ENCODE results near the gene WFDC10B.
"Not testable (repeated sequence)": the region's sequence is repeated elsewhere in the genome, so short reads cannot be mapped to it uniquely, and the experiment has no call there.

Gene WFDC10B

GRCh38 chr20:45685896-45686295, 18.9 kb downstream of the WFDC10B start:
- no peak overlapping the region for H3K4me3 ChIP-seq (ENCODE audit: low read depth, low read length)
- TF ChIP-seq CTCF (IDR thresholded peaks at IDR 0.05; ENCODE audit: low read depth, low read length) = no peak

GRCh38 chr20:45679650-45680049, 25.2 kb downstream of the WFDC10B start:
- TF ChIP-seq CTCF (IDR thresholded peaks at IDR 0.05; ENCODE audit: low read depth, low read length) = no peak

GRCh38 chr20:45672765-45673164, 32.1 kb downstream of the WFDC10B start:
- TF ChIP-seq CTCF (IDR thresholded peaks at IDR 0.05; ENCODE audit: low read depth, low read length) = no peak
- no peak overlapping the region for H3K4me3 ChIP-seq (ENCODE audit: low read depth, low read length)

More at GRCh38 chr20:45679650-45680049, 25.2 kb downstream of the WFDC10B start:
- H3K4me3 ChIP-seq (ENCODE audit: low read depth, low read length) = no peak overlapping the region

GRCh38 chr20:45670139-45670538, 34.7 kb downstream of the WFDC10B start, which contains the start of gene WFDC11:
WFDC11 (minus strand) TSS chr20:45670239; CDS start chr20:45650600, 19,639 bp downstream.
- H3K4me3 ChIP-seq (ENCODE audit: low read depth, low read length) = no peak within 1 kb of the TSS
- no peak for TF ChIP-seq CTCF (IDR thresholded peaks at IDR 0.05; ENCODE audit: low read depth, low read length)

GRCh38 chr20:45657038-45657437, 47.8 kb downstream of the WFDC10B start:
- H3K4me3 ChIP-seq (ENCODE audit: low read depth, low read length) = not testable (repeated sequence)

GRCh38 chr20:45651726-45652125, 53.1 kb downstream of the WFDC10B start:
- H3K4me3 ChIP-seq (ENCODE audit: low read depth, low read length) = not testable (repeated sequence)

- no peak for TF ChIP-seq CTCF (IDR thresholded peaks at IDR 0.05; ENCODE audit: low read depth, low read length)
- H3K4me3 ChIP-seq (ENCODE audit: low read depth, low read length) = no peak overlapping the region
Measured at GRCh38 chr20:45649312-45649863, 55.4 kb downstream of the WFDC10B start.

GRCh38 chr20:45647441-45648050, 57.3 kb downstream of the WFDC10B start:
- no peak overlapping the region for H3K4me3 ChIP-seq (ENCODE audit: low read depth, low read length)
- no peak for TF ChIP-seq CTCF (IDR thresholded peaks at IDR 0.05; ENCODE audit: low read depth, low read length)

Measured in WI38 (cell line).